Measurements from ENCODE around the gene CELF2.

DNA sequence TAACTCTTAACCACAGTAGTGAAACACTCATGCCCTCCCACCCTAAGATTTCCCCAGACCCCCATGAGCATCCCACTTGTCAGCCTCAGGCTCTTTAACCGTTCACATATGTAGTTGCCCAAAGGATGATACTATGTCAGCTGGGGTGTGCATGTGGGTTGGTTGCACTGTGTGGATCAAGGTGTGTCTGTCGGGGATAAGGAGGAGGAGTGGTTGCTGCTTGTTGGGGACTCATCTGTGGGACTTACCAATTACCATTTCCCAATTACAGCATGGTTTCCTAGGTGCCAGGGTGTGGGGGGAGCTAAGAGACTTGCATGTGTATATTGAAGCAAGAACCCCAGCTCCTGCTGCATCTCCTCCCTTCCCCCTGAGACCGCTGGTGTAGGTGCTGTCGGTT lies 48.8 kb downstream of the CELF2 start:
- TF ChIP-seq ZFX (IDR thresholded peaks at IDR 0.05), result no peak
- TF ChIP-seq, protein P1, sequence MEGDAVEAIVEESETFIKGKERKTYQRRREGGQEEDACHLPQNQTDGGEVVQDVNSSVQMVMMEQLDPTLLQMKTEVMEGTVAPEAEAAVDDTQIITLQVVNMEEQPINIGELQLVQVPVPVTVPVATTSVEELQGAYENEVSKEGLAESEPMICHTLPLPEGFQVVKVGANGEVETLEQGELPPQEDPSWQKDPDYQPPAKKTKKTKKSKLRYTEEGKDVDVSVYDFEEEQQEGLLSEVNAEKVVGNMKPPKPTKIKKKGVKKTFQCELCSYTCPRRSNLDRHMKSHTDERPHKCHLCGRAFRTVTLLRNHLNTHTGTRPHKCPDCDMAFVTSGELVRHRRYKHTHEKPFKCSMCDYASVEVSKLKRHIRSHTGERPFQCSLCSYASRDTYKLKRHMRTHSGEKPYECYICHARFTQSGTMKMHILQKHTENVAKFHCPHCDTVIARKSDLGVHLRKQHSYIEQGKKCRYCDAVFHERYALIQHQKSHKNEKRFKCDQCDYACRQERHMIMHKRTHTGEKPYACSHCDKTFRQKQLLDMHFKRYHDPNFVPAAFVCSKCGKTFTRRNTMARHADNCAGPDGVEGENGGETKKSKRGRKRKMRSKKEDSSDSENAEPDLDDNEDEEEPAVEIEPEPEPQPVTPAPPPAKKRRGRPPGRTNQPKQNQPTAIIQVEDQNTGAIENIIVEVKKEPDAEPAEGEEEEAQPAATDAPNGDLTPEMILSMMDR (conservative IDR thresholded peaks at IDR 0.05), result no peak
